Mesothelial cell of epicardium (in vitro differentiated cells): Measurements from ENCODE around the gene EHD4. TPM values are rescaled to one million over a fixed set of nuclear protein-coding genes. Genes with fewer than 3 reads are reported as not detected.

Experiments used
- DNase-seq, 2 experiments: peaks; one replicate each; pipeline ENCODE4 v3.0.0; 2021; ENCODE audit warnings: low spot score in 2 of 2; ENCODE audit not compliant: unreplicated experiment in 2 of 2
- H3K27ac Mint-ChIP-seq: 2 replicates; pipeline ENCODE4 v1.8.0; 2021; ENCODE audit warnings: mixed read lengths
- H3K27me3 Mint-ChIP-seq: 2 replicates; pipeline ENCODE4 v1.8.0; 2021; ENCODE audit warnings: low read depth, mixed read lengths
- H3K36me3 Mint-ChIP-seq: 2 replicates; pipeline ENCODE4 v1.8.0; 2021; ENCODE audit warnings: mixed read lengths
- H3K4me1 Mint-ChIP-seq: 2 replicates; pipeline ENCODE4 v1.8.0; 2021; ENCODE audit warnings: mixed read lengths
- H3K4me3 Mint-ChIP-seq: 2 replicates; pipeline ENCODE4 v1.8.0; 2021; ENCODE audit warnings: mild to moderate bottlenecking, moderate library complexity, mixed read lengths
- H3K9me3 Mint-ChIP-seq: 2 replicates; pipeline ENCODE4 v1.8.0; 2021; ENCODE audit warnings: mixed read lengths
- total RNA-seq: library from RNA; stranded (reverse); gene quantifications from 3 replicates; pipeline ENCODE4 v1.2.1, GENCODE V29; 2021
- TF ChIP-seq, protein P1 (sequence below): fragments of 200-600 bp; sonication (generic); IDR thresholded peaks from one replicate; pipeline ENCODE4 v1.5.0; 2021; ENCODE audit warnings: antibody characterized with exemption; ENCODE audit not compliant: unreplicated experiment

The EHD4 gene
- total RNA-seq, 1 donor from 2014 or later: 16.1 TPM

DNA sequence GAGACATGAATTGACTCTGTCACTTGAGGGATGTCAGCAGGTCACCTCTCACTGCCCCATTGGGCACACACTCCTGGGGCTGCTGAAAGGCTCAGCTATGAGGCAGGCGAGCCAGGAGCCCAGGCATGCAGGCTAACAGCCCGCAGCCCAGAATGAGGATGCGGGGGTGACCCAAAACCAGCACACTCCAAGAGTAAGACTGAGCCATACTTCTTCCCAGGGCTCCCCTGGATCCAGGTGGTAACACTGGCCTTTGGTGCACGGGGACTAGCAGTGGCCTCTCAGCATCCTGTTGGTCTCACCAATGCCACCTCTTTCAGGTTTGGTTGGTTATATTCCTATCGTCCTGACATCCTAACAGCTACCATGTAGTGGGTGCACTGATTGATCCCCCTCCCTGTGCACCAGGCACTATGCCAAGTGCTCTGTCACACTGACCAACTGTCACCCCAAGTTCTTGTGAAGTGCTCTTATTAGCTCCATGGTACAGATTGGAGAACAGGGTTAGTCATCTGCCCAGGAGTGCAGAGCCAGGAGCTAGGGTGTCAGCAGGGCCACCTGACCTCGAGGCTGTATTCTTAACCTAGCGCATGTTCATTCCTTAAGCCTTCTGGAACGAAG is 53.7 kb downstream of the EHD4 start:
- TF ChIP-seq, protein P1, sequence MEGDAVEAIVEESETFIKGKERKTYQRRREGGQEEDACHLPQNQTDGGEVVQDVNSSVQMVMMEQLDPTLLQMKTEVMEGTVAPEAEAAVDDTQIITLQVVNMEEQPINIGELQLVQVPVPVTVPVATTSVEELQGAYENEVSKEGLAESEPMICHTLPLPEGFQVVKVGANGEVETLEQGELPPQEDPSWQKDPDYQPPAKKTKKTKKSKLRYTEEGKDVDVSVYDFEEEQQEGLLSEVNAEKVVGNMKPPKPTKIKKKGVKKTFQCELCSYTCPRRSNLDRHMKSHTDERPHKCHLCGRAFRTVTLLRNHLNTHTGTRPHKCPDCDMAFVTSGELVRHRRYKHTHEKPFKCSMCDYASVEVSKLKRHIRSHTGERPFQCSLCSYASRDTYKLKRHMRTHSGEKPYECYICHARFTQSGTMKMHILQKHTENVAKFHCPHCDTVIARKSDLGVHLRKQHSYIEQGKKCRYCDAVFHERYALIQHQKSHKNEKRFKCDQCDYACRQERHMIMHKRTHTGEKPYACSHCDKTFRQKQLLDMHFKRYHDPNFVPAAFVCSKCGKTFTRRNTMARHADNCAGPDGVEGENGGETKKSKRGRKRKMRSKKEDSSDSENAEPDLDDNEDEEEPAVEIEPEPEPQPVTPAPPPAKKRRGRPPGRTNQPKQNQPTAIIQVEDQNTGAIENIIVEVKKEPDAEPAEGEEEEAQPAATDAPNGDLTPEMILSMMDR: no peak
- Mint-ChIP-seq H3K4me3 (no peak overlapping the region), H3K27me3 (no peaks in the 10 kb centered on the region), H3K9me3 (no peaks in the 10 kb centered on the region), H3K4me1 (no peaks in the 10 kb centered on the region), H3K27ac (no peak overlapping the region), H3K36me3 (peaks cover 5% of the 10 kb centered on the region)
- DNase-seq: no peak

DNA sequence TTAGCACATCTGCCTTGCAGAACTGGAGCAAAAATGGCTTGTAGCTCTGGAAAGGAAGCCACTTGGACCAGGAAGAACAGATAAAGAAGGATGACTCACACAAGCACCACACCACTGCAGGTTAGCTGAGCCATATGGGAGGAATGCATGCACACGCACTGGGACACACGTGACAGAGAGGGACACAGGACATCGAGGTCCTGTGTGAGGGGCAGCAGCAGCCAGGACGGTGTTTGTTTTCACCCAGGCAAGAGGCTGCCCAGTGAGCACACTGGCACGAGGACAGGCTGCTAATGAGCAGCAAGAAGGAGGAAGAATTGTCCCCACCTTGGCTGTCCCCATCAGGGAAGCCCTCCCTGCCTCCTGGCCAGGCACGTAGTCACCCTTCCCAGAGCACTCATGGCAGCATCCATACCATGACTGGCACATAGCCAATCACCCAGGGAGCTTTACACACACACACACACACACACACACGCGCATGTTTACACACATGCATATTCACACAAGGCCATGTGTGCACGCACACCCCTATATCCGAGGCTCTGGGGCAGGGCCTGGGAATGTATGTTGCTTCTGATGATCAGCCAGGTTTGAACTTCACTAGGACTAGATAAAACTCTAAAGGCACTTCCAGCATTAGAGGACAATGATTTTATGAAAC is 54.5 kb downstream of the EHD4 start:
- H3K36me3 Mint-ChIP-seq: peaks cover 5% of the 10 kb centered on the region
- TF ChIP-seq, protein P1: no peak
- no peak overlapping the region for H3K4me3 Mint-ChIP-seq
- H3K4me1 Mint-ChIP-seq: no peaks in the 10 kb centered on the region
- DNase-seq: no peak
- no peaks in the 10 kb centered on the region for H3K9me3 Mint-ChIP-seq
- no peaks in the 10 kb centered on the region for H3K27me3 Mint-ChIP-seq
- no peak overlapping the region for H3K27ac Mint-ChIP-seq

DNA sequence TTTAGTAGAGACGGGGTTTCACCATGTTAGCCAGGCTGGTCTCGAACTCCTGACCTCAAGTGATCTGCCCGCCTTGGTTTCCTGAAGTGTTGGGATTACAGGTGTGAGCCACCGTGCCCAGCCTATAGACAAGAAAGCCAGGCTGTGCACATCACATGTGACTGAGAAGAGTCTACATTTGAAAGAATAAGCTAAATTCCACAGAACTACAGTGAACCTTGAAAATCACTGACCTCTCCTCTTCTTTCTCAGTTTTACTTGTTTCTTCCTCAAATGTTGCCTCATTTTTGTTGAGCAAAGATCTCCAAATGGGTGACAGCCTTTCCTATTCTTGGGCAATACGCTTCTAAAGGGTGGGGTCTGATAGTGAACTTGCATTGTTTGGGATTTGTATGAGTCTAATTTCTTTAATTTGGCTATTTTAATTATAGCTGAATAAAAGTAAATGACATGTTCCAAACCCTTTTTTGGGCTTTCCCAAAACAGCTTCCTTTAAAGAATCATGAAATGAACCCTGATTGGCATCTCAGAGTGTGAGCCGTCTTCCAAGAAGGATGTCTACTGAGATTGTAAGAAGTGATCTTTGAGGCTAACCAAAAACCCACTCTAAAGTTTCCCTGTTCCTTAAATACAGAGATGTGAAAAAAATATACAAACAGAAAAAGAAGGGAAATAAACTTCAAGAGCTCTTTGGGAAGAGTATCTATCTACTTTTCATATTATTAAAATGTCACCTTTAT is 56.9 kb downstream of the EHD4 start:
- no peak for DNase-seq
- H3K9me3 Mint-ChIP-seq: no peaks in the 10 kb centered on the region
- no peaks in the 10 kb centered on the region for H3K27me3 Mint-ChIP-seq
- H3K4me1 Mint-ChIP-seq: no peaks in the 10 kb centered on the region
- H3K36me3 Mint-ChIP-seq: peaks cover 5% of the 10 kb centered on the region
- H3K27ac Mint-ChIP-seq: no peak overlapping the region
- TF ChIP-seq, protein P1: no peak
- H3K4me3 Mint-ChIP-seq: no peak overlapping the region

GRCh38 chr15:41914411-41914810 is 57.9 kb downstream of the EHD4 start:
- TF ChIP-seq, protein P1: no peak
- H3K4me3 Mint-ChIP-seq: no peak overlapping the region
- no peak overlapping the region for H3K27ac Mint-ChIP-seq

DNA sequence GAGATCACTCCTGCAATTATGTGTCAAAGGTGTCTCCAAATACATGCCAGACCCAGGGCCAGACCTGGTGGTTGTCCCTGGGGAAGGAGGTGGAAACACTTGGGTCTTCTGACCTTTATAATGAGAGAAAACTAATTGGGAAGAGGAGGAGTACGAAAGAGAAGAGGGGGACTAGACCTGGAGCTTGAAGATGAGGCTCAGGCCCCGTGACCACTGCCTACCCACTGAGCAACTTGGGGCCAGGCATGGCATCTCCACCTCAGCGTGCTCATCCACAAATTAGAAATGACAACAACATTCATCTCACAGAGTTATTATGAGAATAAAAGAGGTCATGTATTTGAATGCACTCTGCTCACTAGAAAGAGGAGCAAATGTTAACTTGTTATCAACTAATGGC is 59.1 kb downstream of the EHD4 start:
- Mint-ChIP-seq H3K27ac (no peak overlapping the region), H3K9me3 (no peaks in the 10 kb centered on the region), H3K4me1 (no peaks in the 10 kb centered on the region), H3K27me3 (no peaks in the 10 kb centered on the region), H3K36me3 (peaks cover 7% of the 10 kb centered on the region), H3K4me3 (no peak overlapping the region)
- TF ChIP-seq, protein P1: no peak
- DNase-seq: no peak

More at GRCh38 chr15:41914411-41914810, 57.9 kb downstream of the EHD4 start:
- no peak for DNase-seq
- Mint-ChIP-seq H3K9me3 (no peaks in the 10 kb centered on the region), H3K36me3 (peaks cover 5% of the 10 kb centered on the region), H3K27me3 (no peaks in the 10 kb centered on the region), H3K4me1 (no peaks in the 10 kb centered on the region)
